SK-N-MC (cell line): ENCODE data around the gene CDH23.
"Not testable (repeated sequence)": the region's sequence is repeated elsewhere in the genome, so short reads cannot be mapped to it uniquely, and the experiment has no call there.

ENCODE experiments used
- DNase-seq: peaks from one replicate; pipeline ENCODE4 v3.0.0-alpha.2; 2011; ENCODE audit warnings: low read depth, low spot score
- H3K27ac ChIP-seq: fragments of 200-600 bp; sonication (generic); 2 replicates; pipeline ENCODE4 v1.5.1; 2016; ENCODE audit warnings: mixed run types
- H3K36me3 ChIP-seq: fragments of 200-600 bp; sonication (generic); 2 replicates; pipeline ENCODE4 v1.6.1; 2017; ENCODE audit warnings: antibody characterized with exemption, low read length, mixed read lengths; ENCODE audit not compliant: insufficient read depth
- H3K4me3 ChIP-seq: fragments of 200-600 bp; sonication (generic); 2 replicates; pipeline ENCODE4 v1.5.1; 2016
- H3K9ac ChIP-seq: fragments of 200-600 bp; sonication (generic); 2 replicates; pipeline ENCODE4 v1.8.0; 2017; ENCODE audit warnings: mixed run types, mixed read lengths; ENCODE audit not compliant: insufficient read length
- H3K9me3 ChIP-seq: fragments of 200-600 bp; sonication (generic); 2 replicates; pipeline ENCODE4 v1.6.1; 2017; ENCODE audit warnings: low read depth, mild to moderate bottlenecking, antibody characterized with exemption, low read length, moderate library complexity, mixed read lengths
- EZH2 ChIP-seq: fragments of 200-600 bp; sonication (generic); IDR thresholded peaks from one replicate; pipeline ENCODE4 v1.6.1; 2017; ENCODE audit warnings: antibody characterized with exemption
- FOXP2 ChIP-seq: optimal IDR thresholded peaks from 2 replicates; pipeline ENCODE3; 2011; ENCODE audit warnings: mild to moderate bottlenecking, moderate library complexity; ENCODE audit not compliant: insufficient read depth; ENCODE audit errors: extremely low read length, control extremely low read depth
- POLR2AphosphoS5 ChIP-seq: IDR thresholded peaks from 2 replicates; pipeline ENCODE4 v1.6.1; 2012; ENCODE audit warnings: mild to moderate bottlenecking, low read depth, low read length, borderline replicate concordance

The CDH23 gene

DNA sequence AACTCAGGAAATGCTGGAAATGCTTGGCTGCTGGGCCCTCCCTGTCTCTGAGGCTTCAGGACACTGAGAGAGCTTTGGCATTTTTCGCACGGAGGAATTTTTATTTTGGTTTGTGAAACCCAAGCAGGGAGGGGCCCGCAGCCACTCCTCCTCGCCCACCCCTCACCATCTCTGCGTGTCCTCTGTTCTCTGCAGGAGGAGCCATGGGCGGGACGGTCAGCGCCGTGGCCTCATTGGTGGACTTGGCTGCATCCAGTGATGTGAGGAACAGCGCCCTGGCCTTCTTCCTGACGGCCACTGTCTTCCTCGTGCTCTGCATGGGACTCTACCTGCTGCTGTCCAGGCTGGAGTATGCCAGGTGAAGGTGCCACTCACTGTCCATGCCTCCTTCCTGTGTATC, 40.8 kb upstream of the CDH23 start:
- no peak overlapping the region for H3K4me3 ChIP-seq
- DNase-seq = no peak
- no peak overlapping the region for H3K27ac ChIP-seq
- H3K9me3 ChIP-seq = no peaks in the 10 kb centered on the region
- no peaks in the 10 kb centered on the region for H3K36me3 ChIP-seq
- no peak for TF ChIP-seq FOXP2
- no peak for TF ChIP-seq EZH2
- TF ChIP-seq POLR2AphosphoS5 = no peak
- H3K9ac ChIP-seq = no peak overlapping the region

DNA sequence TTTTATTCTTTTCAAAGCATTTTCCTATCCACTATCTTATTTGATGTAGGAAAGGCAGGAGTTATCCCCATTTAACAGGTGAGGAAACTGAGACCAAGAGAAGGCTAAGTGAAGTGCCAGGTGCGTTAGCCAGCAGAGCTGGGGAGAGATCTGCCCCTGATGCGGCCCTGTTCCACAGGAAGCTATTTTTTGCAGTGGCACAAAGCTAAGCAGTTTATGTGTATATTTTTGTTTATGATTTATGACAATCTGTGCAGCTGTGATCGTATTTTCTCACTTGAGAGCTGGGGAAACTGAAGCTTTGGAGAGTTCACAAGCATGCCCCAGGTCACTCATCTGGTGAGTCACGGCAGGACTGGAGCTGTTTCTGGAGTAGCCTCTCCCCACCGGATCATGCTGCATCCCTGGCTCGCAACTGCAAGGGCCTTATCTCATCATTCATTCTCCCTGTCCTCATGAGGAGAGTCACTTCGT, 38.9 kb upstream of the CDH23 start:
- Histone ChIP-seq H3K9ac (no peak overlapping the region), H3K4me3 (no peak overlapping the region), H3K36me3 (no peaks in the 10 kb centered on the region), H3K9me3 (no peaks in the 10 kb centered on the region), H3K27ac (no peak overlapping the region)
- TF ChIP-seq POLR2AphosphoS5 = no peak
- TF ChIP-seq EZH2 = no peak
- no peak for TF ChIP-seq FOXP2
- no peak for DNase-seq

DNA sequence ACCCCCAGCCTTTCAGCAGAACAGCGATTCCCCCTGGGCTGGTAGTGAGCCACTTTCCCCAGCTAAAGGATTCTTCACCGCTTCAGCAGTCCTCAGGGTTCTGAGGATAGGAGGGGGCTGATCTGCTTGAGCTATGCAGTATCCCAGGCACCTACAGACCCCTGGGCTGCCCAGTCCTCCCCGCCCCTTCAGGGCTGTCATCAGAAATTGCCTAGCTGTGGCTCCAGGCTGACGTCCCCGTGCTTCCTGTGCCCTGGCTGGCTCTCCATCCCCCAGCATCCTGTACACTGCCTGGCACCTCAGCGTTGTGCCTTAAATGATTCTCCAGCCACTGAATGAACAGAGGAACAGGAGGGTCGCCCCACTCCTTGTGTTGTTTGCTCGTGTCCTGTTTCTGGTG, 38.4 kb upstream of the CDH23 start:
- H3K4me3 ChIP-seq = no peak overlapping the region
- no peak for DNase-seq
- no peak overlapping the region for H3K27ac ChIP-seq

GRCh38 chr10:71358906-71359305, 37.8 kb upstream of the CDH23 start:
- H3K9me3 ChIP-seq, H3K36me3 ChIP-seq, H3K4me3 ChIP-seq, H3K27ac ChIP-seq, DNase-seq, H3K9ac ChIP-seq: not testable (repeated sequence)

More for the DNA sequence above, 38.4 kb upstream of the CDH23 start:
- Histone ChIP-seq H3K9ac (no peak overlapping the region), H3K36me3 (no peaks in the 10 kb centered on the region), H3K9me3 (no peaks in the 10 kb centered on the region)
- TF ChIP-seq FOXP2 = no peak

DNA sequence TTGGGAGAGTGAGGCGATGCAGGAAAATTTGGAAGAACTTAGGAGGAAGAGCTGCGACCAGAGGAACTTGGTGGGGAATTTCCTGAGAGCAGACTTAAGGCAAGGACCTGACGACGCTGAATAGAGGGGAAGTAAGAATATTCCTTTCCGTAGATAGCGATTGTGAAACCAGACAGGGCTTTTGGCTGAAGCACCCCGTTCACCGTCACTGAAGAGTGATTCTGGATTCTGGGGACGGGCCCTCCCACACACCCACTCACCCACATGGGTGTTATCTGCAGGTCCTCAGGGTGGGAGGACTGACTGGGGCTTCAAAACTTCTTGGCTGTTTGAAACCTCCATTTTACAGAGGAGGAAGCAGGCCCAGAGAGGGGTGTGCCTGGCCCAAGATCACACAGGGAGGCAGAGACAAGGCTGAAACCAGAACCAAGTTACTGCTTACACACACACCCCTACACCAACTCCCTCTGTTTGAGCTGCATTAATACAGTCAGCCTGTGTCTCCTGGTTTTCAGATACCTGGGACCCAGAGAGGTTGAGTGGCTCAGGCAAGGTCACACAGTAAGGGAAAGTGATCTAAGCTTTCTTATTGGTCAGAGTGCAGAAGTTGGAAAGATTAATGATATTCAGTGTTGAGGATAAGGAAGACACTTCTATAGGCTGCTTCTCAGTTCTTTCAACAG, 37.2 kb upstream of the CDH23 start:
- Histone ChIP-seq H3K9ac (no peak overlapping the region), H3K36me3 (no peaks in the 10 kb centered on the region), H3K27ac (no peak overlapping the region), H3K4me3 (no peak overlapping the region), H3K9me3 (no peaks in the 10 kb centered on the region)
- no peak for DNase-seq
- TF ChIP-seq POLR2AphosphoS5 (no peak), EZH2 (no peak), FOXP2 (no peak)

GRCh38 chr10:71360735-71361134, 36.0 kb upstream of the CDH23 start:
- H3K9me3 ChIP-seq = no peaks in the 10 kb centered on the region
- H3K36me3 ChIP-seq = no peaks in the 10 kb centered on the region
- DNase-seq = no peak
- no peak overlapping the region for H3K4me3 ChIP-seq
- H3K9ac ChIP-seq = no peak overlapping the region
- TF ChIP-seq FOXP2 (no peak), POLR2AphosphoS5 (no peak), EZH2 (no peak)
- no peak overlapping the region for H3K27ac ChIP-seq

DNA sequence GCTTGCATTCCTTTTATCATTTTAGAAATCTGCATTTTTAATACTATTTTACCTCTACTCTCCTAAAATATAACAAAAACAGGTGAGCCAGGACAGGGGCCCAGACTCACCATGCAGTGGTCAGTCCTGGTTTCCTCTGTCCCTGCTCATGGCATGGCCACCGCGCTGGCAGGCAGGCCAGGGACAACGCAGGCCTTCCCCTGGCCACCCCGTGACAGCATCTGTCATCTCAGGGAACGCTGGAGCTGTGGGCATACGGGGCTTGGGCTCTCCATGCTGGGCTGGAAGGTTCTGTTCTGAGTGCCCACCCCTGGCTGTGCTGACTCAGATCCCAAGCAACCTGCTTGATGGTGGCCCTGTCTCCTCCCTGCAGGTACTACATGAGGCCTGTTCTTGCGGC, 35.1 kb upstream of the CDH23 start:
- Histone ChIP-seq H3K36me3 (no peaks in the 10 kb centered on the region), H3K9ac (no peak overlapping the region), H3K27ac (no peak overlapping the region), H3K4me3 (no peak overlapping the region), H3K9me3 (no peaks in the 10 kb centered on the region)
- DNase-seq = no peak
- no peak for TF ChIP-seq EZH2

- Histone ChIP-seq H3K27ac (no peak overlapping the region), H3K4me3 (no peak overlapping the region), H3K36me3 (no peaks in the 10 kb centered on the region), H3K9me3 (no peaks in the 10 kb centered on the region), H3K9ac (no peak overlapping the region)
- TF ChIP-seq FOXP2 = no peak
- no peak for DNase-seq
These were observed 34.6 kb upstream of the CDH23 start for GRCh38 chr10:71362141-71362540.

GRCh38 chr10:71363936-71364335, 32.8 kb upstream of the CDH23 start:
- Histone ChIP-seq H3K27ac (no peak overlapping the region), H3K36me3 (no peaks in the 10 kb centered on the region), H3K9ac (no peak overlapping the region), H3K9me3 (no peaks in the 10 kb centered on the region), H3K4me3 (no peak overlapping the region)
- TF ChIP-seq EZH2 (no peak), FOXP2 (no peak), POLR2AphosphoS5 (no peak)
- no peak for DNase-seq

- Histone ChIP-seq H3K27ac (no peak overlapping the region), H3K4me3 (no peak overlapping the region), H3K9ac (no peak overlapping the region), H3K9me3 (no peaks in the 10 kb centered on the region), H3K36me3 (no peaks in the 10 kb centered on the region)
- no peak for DNase-seq
- TF ChIP-seq EZH2 (no peak), POLR2AphosphoS5 (no peak), FOXP2 (no peak)
These were observed 31.4 kb upstream of the CDH23 start for GRCh38 chr10:71365366-71365765.
